ENCODE results near the gene NCKAP5.

NCKAP5 gene

GRCh38 chr2:132949108-132949507 lies 619.2 kb downstream of the NCKAP5 start:
- H3K4me3 ChIP-seq (ENCODE audit: control insufficient read depth, low read depth, low read length) = no peak overlapping the region
- no peak for TF ChIP-seq CTCF (IDR thresholded peaks at IDR 0.05; ENCODE audit: control insufficient read depth, insufficient read depth, low read depth, low read length, missing control alignments)
- no peak for DNase-seq (ENCODE audit: low read depth)

GRCh38 chr2:132948211-132948610 lies 620.1 kb downstream of the NCKAP5 start:
- H3K4me3 ChIP-seq (ENCODE audit: control insufficient read depth, low read depth, low read length) = no peak overlapping the region
- TF ChIP-seq CTCF (IDR thresholded peaks at IDR 0.05; ENCODE audit: control insufficient read depth, insufficient read depth, low read depth, low read length, missing control alignments) = no peak
- no peak for DNase-seq (ENCODE audit: low read depth)

- no peak for DNase-seq (ENCODE audit: low read depth)
- H3K4me3 ChIP-seq (ENCODE audit: control insufficient read depth, low read depth, low read length) = no peak overlapping the region
- no peak for TF ChIP-seq CTCF (IDR thresholded peaks at IDR 0.05; ENCODE audit: control insufficient read depth, insufficient read depth, low read depth, low read length, missing control alignments)
Measured at GRCh38 chr2:132943829-132944228, 624.4 kb downstream of the NCKAP5 start.

GRCh38 chr2:132941296-132942020 lies 626.8 kb downstream of the NCKAP5 start:
- H3K4me3 ChIP-seq (ENCODE audit: control insufficient read depth, low read depth, low read length) = no peak overlapping the region
- no peak for TF ChIP-seq CTCF (IDR thresholded peaks at IDR 0.05; ENCODE audit: control insufficient read depth, insufficient read depth, low read depth, low read length, missing control alignments)
- DNase-seq (ENCODE audit: low read depth) = no peak

- no peak for TF ChIP-seq CTCF (IDR thresholded peaks at IDR 0.05; ENCODE audit: control insufficient read depth, insufficient read depth, low read depth, low read length, missing control alignments)
- no peak for DNase-seq (ENCODE audit: low read depth)
- H3K4me3 ChIP-seq (ENCODE audit: control insufficient read depth, low read depth, low read length) = no peak overlapping the region
Measured at GRCh38 chr2:132937629-132938028, 630.6 kb downstream of the NCKAP5 start.

- no peak overlapping the region for H3K4me3 ChIP-seq (ENCODE audit: control insufficient read depth, low read depth, low read length)
- DNase-seq (ENCODE audit: low read depth) = no peak
- no peak for TF ChIP-seq CTCF (IDR thresholded peaks at IDR 0.05; ENCODE audit: control insufficient read depth, insufficient read depth, low read depth, low read length, missing control alignments)
Measured at GRCh38 chr2:132936791-132937190, 631.5 kb downstream of the NCKAP5 start.
